ENCODE data around the gene PGBD5.

- TF ChIP-seq CTCF (conservative IDR thresholded peaks at IDR 0.05; ENCODE audit: low read length) (no peak), EZH2phosphoT487 (IDR thresholded peaks at IDR 0.05; ENCODE audit: borderline replicate concordance, low read depth, low read length) (no peak)
Observed at GRCh38 chr1:230284891-230285290, 141.2 kb downstream of the PGBD5 start.

All from OCI-LY7 (cell line).